Stimulated activated CD4-positive, alpha-beta T cell treated with anti-CD3 and anti-CD28 coated beads, Interleukin-4, amount 100 ng/mL, for 1 hour (primary cell): Measurements from ENCODE around the gene PDIA3.
"Not testable (repeated sequence)": the region's sequence is repeated elsewhere in the genome, so short reads cannot be mapped to it uniquely, and the experiment has no call there.

Source experiments
- DNase-seq: peaks from one replicate; pipeline ENCODE4 v3.0.0-alpha.2; 2020

The PDIA3 gene

GRCh38 chr15:43777267-43777914 is 31.2 kb downstream of the PDIA3 start:
- DNase-seq, result peak; percentile 81

DNA sequence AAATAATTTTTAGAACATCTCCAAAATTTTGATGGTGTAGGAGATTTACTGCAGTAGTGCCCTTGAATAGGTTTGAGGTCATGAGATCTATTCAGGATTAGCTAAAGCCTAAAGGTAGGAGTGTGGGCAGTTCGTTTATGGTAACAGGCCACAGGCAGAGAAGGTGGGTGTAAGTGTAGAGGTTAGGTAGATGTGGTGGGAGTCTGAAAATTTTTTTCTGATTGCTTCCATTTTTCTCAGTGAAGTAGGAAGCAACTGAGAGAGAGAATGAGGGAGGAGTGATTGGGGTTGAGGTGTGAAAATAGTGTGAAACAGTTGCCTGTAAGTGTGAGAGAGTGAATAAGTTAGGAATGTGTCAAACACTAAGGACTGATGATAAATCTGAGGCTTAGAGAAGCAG is 32.8 kb downstream of the PDIA3 start:
- DNase-seq, result no peak

GRCh38 chr15:43789409-43789808 is 43.2 kb downstream of the PDIA3 start:
- DNase-seq, result no peak

DNA sequence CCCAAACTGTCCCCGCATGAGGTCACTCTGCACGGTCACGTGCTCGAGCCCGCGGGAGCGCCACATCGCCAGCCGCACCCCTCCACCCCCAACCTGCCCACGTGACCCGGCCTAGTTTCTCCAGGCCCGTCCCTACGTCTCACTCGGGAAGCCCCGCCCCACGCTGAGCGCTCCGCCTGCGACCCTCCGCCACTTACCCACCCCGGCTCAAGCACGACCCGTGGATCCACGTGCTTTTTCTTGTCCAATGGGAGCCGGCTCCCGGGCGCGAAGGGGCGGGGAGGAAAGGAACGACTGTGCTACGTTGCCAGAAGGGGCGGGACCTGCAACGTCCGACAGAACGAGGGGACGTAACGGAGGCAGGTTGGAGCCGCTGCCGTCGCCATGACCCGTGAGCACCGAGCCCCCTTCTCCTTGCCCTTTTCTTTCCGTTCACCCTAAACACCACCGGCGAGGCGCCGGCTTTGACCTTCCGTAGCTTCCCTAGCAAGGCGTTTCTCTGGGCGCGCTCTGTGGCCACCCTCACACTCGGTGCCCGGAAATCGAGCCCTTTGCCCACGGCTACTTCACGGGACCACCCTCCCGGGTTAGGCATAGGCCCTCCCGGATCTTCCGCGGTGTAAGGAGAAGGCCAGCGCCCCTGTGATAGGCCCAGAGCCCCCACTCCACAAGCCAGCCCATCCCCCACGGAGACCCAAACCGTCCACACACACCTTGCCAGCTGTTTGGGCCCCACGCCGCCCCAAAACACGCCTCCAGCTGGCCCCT is 45.9 kb downstream of the PDIA3 start, which contains the start of gene SERF2:
Gene SERF2, plus strand, starts transcription at position 328 of the 768 bp plus-strand sequence. Its CDS starts 57 bp downstream, at position 385.
- DNase-seq, result peak; percentile 100

GRCh38 chr15:43792761-43793476 is 46.7 kb downstream of the PDIA3 start:
- DNase-seq, result peak; percentile 29

- DNase-seq, result no peak
Measured at GRCh38 chr15:43793647-43794046, 47.4 kb downstream of the PDIA3 start.

- DNase-seq, result no peak
Measured at GRCh38 chr15:43794269-43795037, 48.2 kb downstream of the PDIA3 start.

GRCh38 chr15:43795197-43795596 is 49.0 kb downstream of the PDIA3 start:
- no peak for DNase-seq

DNA sequence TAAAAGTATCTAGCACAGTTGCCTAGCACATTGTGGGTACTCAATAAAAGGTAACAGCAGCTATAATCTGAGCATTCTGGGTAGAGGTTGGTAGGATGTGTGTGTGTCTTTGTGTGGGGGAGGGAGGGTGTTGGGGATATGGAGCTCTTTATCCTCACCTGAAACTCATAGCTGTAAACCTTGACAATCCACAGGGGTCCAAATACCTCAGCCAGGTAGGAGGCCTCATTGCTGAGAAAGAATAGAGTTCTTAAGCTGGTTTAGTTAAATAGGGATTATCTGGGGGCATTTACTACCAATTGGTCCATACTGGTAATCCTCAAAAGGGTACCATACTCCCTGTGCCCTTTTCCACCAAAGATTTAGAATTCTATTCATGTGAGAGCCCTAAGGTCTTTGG is 49.8 kb downstream of the PDIA3 start:
- no peak for DNase-seq

DNA sequence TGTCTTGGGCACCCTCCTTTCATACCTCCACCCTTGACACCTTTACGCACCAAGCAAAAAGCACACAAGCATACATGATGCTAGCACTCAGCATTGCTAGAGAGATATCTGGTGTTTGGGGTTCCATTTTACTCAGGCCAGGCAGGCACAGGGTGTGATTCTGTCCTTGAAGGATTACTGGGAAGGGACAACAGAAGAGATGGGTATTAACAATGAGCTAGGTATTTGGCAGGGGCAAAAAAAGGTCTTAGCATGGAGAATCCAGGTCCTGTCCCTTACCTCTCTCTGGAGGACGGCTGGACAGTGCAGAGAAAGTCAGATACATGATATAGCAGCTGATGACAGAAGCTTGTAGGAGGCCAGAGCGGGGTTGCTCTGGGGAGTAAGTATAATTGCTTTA is 50.3 kb downstream of the PDIA3 start:
- no peak for DNase-seq

DNA sequence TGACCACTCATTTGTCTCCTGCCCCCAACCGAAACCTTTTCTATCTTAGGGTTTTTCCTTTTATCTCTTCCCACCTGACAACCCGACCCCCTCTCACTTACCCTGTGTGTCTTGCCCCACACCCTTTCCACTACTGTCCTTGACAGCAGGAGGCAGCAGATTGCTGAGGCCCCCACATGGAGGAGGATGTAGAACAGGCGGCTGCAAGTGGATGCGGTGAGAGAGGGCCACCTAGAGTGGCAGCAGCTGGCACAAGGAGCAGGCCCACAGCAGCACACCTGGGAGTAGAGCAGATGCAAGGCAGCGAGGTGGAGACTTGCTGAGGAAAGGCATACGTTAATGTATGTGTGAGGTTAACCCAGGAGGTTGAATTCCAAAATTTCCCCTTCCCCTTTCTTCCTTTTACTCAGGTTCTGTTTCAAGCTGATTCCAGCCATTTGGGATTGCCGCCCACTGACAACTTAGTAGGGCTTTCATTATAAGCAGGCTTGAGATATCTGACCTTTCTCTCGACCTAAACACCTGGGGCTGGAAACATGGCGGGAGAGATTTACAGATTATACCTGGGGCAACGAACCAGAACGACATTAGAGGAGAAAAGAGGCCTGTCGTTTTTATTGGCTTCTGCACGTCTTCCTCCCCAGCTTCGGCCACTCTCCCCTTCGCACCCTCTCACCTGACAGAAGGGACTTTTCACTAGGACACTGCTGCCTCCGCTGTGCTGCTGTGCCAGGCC is 53.1 kb downstream of the PDIA3 start:
- no peak for DNase-seq

GRCh38 chr15:43799945-43800285 is 53.7 kb downstream of the PDIA3 start, which contains the start of gene SERINC4:
SERINC4 (minus strand) TSS chr15:43800220; CDS start chr15:43799986, 234 bp downstream.
- no peak for DNase-seq

- DNase-seq, result peak; percentile 92
Measured at GRCh38 chr15:43800286-43801141, 54.3 kb downstream of the PDIA3 start, which contains the start of gene HYPK. HYPK (plus strand) TSS chr15:43800599; CDS start chr15:43800623, 24 bp downstream.

GRCh38 chr15:43802676-43803075 is 56.4 kb downstream of the PDIA3 start:
- not testable (repeated sequence) for DNase-seq

- DNase-seq, result no peak
Measured at GRCh38 chr15:43808435-43808950, 62.3 kb downstream of the PDIA3 start.

DNA sequence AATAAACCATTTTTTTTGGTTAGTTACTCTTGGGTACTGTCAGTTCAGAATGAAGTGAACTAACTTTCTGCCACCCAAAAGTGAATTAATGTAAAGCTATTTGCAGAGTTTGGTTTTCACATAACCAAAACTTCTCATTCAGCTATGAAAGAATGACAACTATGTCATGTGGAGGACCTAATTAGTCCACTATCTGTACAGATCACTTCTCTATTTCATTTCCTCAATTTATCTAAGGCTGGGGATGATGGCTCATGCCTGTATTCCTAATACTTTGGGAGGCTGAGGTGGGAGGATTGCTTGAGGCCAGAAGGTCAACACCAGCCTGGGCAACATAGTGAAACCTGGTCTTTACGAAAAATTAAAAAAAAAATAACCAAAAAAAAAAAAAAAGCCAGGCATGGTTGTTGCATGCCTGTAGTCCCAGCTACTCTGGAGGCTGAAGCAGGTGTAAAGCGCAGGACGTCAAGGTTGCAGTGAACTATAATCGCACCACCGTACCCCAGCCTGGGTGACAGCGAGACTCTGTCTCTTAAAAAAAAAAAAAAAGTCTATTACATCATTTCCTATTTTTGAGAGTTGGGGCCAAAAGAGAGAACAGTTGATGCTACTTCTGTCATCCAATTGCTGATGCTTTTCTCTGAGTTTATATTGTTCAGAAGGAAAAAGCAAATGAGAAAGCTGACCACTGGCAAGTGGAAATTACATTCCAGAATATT is 62.9 kb downstream of the PDIA3 start:
- no peak for DNase-seq

GRCh38 chr15:43815064-43815463 is 68.8 kb downstream of the PDIA3 start:
- not testable (repeated sequence) for DNase-seq

DNA sequence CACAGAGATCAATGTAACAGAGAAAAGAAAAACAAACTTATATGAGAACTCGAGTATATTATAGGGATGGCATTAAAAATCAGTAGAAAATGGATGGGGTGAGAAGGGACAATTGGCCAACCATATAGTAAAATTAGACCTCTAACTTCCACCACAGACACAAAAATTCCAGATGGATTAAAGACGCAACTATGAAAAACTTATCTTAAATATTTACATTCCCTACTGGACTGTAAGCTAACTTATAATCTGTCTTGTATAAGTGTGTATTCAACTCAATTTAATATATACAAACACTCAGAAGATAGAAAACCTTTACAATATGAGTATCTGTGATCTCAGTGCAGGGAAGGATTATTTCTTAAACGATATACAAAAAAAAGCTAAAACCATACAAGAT is 75.3 kb downstream of the PDIA3 start:
- no peak for DNase-seq
